Skeletal muscle tissue (tissue), 4 donors: ENCODE results near the gene TCP11. TPM values are rescaled to one million over a fixed set of nuclear protein-coding genes. Genes with fewer than 3 reads are reported as not detected.
A peak's percentile ranks its signal among the peaks of the same experiment; 100 is the strongest.
"Not testable (repeated sequence)": the region's sequence is repeated elsewhere in the genome, so short reads cannot be mapped to it uniquely, and the experiment has no call there.

ENCODE experiments used
- H3K27ac ChIP-seq: one replicate; pipeline ENCODE4 v1.7.0; 2013; ENCODE audit warnings: mild to moderate bottlenecking, low read depth, low read length, inconsistent platforms
- H3K27me3 ChIP-seq, 3 donors: one replicate each; pipeline ENCODE4 v1.7.0; 2013; ENCODE audit warnings: low read length in 3 of 3; ENCODE audit not compliant: control insufficient read depth in 3 of 3, insufficient read depth in 3 of 3
- H3K36me3 ChIP-seq, 3 donors: one replicate each; pipeline ENCODE4 v1.7.0; 2013; ENCODE audit warnings: low read length in 3 of 3; ENCODE audit not compliant: control insufficient read depth in 3 of 3, insufficient read depth in 3 of 3
- H3K4me1 ChIP-seq, 3 donors: one replicate each; pipeline ENCODE4 v1.7.0; 2013; ENCODE audit warnings: low read length in 3 of 3, mild to moderate bottlenecking in 3 of 3; ENCODE audit not compliant: control insufficient read depth in 3 of 3, insufficient read depth in 3 of 3
- H3K4me3 ChIP-seq, 3 donors: one replicate each; pipeline ENCODE4 v1.7.0; 2013; ENCODE audit warnings: low read length in 3 of 3
- H3K9ac ChIP-seq, 3 donors: one replicate each; pipeline ENCODE4 v1.7.0; 2013; ENCODE audit warnings: low read length in 3 of 3, mild to moderate bottlenecking in 3 of 3, moderate library complexity in 2 of 3, low read depth in 1 of 3
- H3K9me3 ChIP-seq, 3 donors: one replicate each; pipeline ENCODE4 v1.7.0; 2013; ENCODE audit warnings: low read length in 3 of 3; ENCODE audit not compliant: control insufficient read depth in 3 of 3
- total RNA-seq: library from RNA; depleted of rRNA; stranded (reverse); fragments of >200 nt; gene quantifications from one replicate; pipeline ENCODE4 v1.2.3, GENCODE V29; 2014
- donor health status: Osteomylitis.

The TCP11 gene
- total RNA-seq, 1 donor from 2014 or later: not detected

DNA sequence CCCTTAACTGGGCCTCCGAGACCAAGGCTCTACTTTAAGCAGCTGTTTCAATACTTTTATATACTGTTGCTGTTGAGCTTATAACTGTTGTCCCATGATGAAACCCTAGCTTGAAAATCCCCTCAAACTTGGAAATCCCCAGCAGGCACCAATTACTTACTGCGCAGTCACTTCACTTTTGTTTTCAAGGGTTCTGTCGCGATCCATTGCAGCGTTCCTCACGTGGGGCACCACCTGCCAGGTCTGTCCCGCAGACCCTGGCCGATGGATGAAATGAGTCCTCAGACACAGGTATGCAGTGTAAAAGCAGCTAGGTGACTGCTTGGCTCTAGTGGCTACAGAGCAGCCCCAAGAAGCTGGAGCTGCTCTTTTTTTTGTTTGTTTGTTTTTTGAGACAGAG, 33.9 kb downstream of the TCP11 start:
- H3K27ac ChIP-seq, H3K9me3 ChIP-seq, H3K4me1 ChIP-seq, H3K9ac ChIP-seq, H3K36me3 ChIP-seq, H3K27me3 ChIP-seq, H3K4me3 ChIP-seq: not testable (repeated sequence)

DNA sequence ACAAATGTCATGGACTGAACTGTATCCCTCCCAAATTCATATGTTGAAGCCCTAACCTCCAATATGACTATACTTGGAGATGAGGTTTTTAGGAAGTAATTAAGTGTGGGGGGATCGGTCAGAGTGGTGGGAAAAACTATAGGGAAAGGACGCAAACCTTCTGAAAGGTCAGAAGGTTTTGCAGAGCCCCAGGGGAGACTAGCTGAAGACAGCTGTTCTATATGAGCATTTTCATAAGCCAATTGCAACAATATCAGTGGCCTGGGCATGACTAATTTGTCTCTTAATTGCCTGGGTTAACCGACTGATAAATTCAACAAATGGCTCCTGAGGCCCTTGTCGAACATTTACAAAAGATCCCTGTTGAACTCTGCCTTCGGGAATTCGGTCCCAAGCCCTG, 35.1 kb downstream of the TCP11 start:
- not testable (repeated sequence) for H3K9ac ChIP-seq, H3K4me3 ChIP-seq, H3K9me3 ChIP-seq, H3K27ac ChIP-seq, H3K36me3 ChIP-seq, H3K4me1 ChIP-seq, H3K27me3 ChIP-seq

DNA sequence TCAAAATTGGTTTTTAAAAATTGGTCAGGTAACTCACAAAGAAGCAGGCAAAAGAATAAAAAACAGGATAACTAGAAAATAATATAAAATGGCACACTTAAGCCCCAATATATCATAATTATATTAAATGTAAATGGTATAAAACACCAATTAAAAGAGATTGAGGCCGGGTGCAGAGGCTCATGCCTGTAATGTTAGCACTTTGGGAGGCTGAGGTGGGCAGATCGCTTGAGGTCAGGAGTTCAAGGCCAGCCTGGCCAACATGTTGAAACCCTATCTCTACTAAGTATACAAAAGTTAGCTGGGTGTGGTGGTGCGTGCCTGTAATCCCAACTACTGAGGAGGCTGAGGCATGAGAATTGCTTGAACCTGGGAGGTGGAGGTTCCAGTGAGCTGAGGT, 36.1 kb downstream of the TCP11 start:
- no peaks in the 10 kb centered on the region for H3K27me3 ChIP-seq
- H3K27ac ChIP-seq: no peak overlapping the region
- H3K4me3 ChIP-seq: no peak overlapping the region
- no peaks in the 10 kb centered on the region for H3K4me1 ChIP-seq
- H3K9ac ChIP-seq: no peak overlapping the region
- no peaks in the 10 kb centered on the region for H3K36me3 ChIP-seq
- no peaks in the 10 kb centered on the region for H3K9me3 ChIP-seq

DNA sequence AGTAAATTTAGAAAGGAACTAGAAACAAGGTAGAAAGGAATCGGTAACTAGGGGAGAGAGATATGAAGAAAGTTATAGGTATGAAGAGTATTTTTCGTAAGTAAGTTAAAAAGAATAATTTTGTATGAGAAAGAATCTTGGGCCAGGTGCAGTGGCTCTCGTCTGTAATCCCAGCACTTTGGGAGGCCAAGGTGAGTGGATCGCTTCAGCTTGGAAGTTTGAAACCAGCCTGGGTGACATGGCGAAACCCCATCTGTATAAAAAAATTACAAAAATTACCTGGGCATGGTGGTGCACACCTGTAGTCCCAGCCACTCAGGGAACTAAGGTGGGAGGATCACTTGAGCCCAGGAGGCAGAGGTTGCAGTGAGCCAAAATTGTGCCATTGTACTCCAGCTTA, 42.0 kb downstream of the TCP11 start:
- H3K27ac ChIP-seq: no peak overlapping the region
- no peak overlapping the region for H3K4me3 ChIP-seq
- no peaks in the 10 kb centered on the region for H3K27me3 ChIP-seq
- H3K36me3 ChIP-seq: no peaks in the 10 kb centered on the region
- no peaks in the 10 kb centered on the region for H3K9me3 ChIP-seq
- peaks cover 0 to 4% (median 0%) of the 10 kb centered on the region in 3 donors for H3K4me1 ChIP-seq
- H3K9ac ChIP-seq: no peak overlapping the region

DNA sequence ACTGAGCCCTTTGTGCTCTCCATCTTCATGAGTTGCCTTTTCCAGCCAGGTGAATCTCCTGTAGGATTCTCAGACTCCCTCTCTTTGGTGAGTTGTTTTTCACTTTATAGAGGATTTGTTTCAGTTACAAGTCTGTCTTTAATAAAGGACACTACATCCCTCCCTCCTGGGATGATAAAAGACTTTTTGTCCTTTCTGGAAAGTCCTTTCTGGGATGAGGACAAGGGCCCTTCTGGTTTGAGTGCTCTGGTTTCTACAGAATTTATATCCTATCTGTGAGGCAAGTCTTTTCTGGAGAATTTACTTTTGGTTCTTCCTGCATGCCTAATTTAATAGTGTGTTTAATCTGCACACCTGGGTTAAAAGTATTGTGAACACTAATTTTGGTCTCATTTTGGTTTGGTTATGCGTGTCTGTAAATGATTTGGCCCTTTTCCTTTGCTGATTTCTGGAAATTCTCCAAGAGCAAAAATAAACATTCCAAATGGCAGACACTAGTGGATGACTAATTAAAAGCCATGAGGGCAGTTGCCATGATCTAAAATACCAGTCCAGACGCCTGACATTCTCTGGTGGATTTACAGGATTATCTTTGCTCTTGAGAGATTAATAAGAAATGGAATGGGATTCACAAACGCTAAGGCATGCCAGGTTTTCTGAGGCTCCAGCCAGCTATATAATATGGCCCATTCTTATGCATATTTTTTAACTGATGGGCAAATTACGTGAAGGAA, 44.8 kb downstream of the TCP11 start:
- H3K9ac ChIP-seq: no peak overlapping the region
- H3K27ac ChIP-seq: no peak overlapping the region
- H3K36me3 ChIP-seq: peaks cover 0 to 5% (median 1%) of the 10 kb centered on the region in 3 donors
- no peaks in the 10 kb centered on the region for H3K9me3 ChIP-seq
- H3K4me3 ChIP-seq: no peak overlapping the region
- no peaks in the 10 kb centered on the region for H3K27me3 ChIP-seq
- peaks cover 9 to 12% (median 9%) of the 10 kb centered on the region in 3 donors for H3K4me1 ChIP-seq

DNA sequence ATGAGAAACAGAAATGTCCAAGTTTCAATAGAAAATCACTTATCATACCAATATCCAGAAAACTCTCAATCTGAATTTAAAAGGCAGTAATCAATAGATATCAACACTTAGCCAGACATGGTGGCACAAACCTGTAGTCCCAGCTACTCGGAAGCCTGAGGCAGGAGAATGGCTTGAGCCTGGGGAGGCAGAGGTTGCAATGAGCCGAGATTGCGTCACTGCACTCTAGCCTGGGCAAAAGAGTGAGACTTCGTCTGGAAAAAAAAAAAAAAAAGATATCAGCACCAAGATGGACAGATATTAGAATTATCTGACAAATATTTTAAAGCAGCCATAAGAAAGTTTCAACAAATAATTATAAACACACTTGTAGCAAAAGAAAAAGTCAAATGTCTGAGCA, 47.0 kb downstream of the TCP11 start:
- Histone ChIP-seq H3K4me1 (peaks cover 9 to 12% (median 10%) of the 10 kb centered on the region in 3 donors), H3K36me3 (peaks cover 7 to 9% (median 8%) of the 10 kb centered on the region in 3 donors), H3K9me3 (no peaks in the 10 kb centered on the region), H3K27me3 (no peaks in the 10 kb centered on the region), H3K9ac (no peak overlapping the region), H3K27ac (no peak overlapping the region), H3K4me3 (no peak overlapping the region)

DNA sequence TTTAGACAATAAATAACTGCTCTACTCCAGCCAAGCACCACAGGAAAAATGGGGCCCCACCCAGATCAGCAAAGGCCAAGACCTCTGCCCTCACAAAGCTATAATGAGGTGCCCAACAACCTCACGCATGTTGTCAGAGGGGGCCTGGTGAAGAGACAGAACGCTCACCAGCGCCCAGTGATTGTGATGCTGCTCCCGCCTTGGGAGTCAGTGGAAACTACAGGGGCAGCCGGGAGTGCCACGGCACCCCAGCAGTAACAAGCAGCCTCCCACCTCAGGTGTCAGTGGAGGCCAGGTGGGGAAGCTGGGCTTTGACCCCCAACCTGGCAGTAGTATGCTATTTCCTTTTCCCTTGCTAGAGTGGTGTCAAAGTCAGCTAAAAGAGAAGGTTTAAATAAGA, 47.4 kb downstream of the TCP11 start:
- H3K9me3 ChIP-seq: no peaks in the 10 kb centered on the region
- no peak overlapping the region for H3K4me3 ChIP-seq
- no peak overlapping the region for H3K9ac ChIP-seq
- H3K4me1 ChIP-seq: peaks cover 9 to 12% (median 10%) of the 10 kb centered on the region in 3 donors
- no peaks in the 10 kb centered on the region for H3K27me3 ChIP-seq
- no peak overlapping the region for H3K27ac ChIP-seq
- H3K36me3 ChIP-seq: peaks cover 10 to 12% (median 12%) of the 10 kb centered on the region in 3 donors

DNA sequence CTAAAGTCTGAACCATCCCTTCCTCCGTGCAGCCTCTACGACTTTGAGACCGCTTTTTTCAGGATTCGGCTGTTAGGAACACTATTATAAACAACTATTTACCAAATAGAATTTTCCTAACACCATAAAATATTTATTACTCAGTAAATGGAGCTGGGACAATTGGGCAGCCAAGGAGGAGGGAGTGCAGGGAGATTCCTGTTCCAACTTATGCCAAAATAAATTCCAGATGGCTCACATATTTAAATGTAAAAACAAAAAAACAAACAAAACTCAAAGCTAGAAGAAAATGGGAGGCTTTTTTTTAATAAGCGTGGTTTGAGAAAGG, 48.1 kb downstream of the TCP11 start:
- Histone ChIP-seq H3K27ac (peak overlapping the region; percentile 2), H3K4me3 (no peak overlapping the region), H3K9ac (no peak overlapping the region), H3K4me1 (peaks cover 9 to 12% (median 10%) of the 10 kb centered on the region in 3 donors), H3K27me3 (no peaks in the 10 kb centered on the region), H3K9me3 (no peaks in the 10 kb centered on the region), H3K36me3 (peaks cover 17 to 19% (median 18%) of the 10 kb centered on the region in 3 donors)

DNA sequence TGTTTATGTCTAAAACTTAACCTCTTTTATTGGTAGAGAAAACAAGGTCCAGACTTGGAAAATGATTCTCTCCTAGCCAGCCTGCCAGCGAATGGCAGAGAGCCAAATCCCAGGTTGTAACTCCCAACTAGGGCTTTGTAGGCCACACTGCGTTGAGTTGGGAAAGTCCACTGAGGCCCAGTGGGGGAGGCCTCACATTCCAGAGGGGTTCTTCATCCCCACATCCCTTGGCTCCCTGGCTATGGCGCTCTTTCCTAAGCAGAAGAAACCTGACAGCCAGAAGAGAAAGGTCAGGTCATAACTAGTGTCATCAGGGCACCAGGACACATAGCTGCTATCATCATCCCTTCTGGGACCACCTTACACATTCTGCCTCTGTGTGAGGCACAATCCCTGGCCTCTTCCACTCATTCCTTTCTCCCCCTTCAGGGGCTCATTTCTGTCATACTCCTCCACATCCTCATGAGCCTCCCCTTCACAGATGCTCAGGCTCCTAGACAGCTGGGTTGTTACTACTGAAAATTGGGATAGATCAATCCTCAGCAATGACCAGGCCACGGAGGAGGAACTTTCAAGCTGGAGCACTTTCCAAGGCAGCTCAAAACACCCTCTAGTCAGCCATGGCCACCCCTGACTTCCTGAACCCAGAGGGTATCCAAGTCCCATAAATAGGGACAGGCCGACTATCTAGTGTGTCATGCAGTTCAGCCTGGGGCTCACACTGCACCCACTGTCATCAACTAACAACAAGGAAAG, 48.6 kb downstream of the TCP11 start:
- Histone ChIP-seq H3K27me3 (no peaks in the 10 kb centered on the region), H3K4me3 (no peak overlapping the region), H3K9ac (no peak overlapping the region), H3K27ac (peak overlapping the region; percentile 2), H3K36me3 (peaks cover 22 to 24% (median 23%) of the 10 kb centered on the region in 3 donors), H3K4me1 (peaks cover 9 to 12% (median 10%) of the 10 kb centered on the region in 3 donors), H3K9me3 (no peaks in the 10 kb centered on the region)

DNA sequence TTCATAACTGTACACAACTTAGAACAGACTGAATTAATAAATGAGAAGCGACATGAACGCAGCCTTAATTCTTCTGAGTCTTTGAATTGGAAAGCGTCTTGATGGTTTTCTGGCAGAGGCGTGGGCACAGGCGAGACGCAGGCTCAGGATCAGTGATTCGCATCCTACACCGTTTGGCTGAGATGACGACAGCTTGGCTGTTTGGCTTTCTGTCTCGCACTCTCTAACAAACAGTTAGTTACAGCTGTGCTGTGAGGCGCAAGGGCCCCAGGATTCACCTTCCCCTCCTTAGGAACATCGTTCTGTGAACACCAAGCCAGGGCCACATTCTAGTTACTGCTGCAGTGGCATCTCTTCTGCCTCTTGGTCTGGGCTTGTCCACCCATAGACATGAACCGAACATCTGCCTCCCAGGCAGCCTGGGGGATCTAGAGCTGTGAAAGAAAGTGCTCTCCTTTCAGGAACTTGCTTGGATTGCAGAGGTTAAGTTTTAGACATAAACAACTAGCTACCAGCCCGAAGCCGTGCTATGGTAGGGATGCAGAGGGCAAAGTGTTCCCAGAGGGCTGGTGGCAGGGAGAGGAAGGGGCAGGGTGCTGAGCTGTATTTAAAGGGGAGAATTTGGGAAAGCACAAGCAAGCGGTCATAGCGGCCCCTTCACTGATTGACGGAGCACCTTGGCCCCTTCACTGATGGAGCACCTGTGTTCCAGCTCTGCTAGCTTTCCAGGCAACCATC, 49.6 kb downstream of the TCP11 start:
- Histone ChIP-seq H3K9me3 (no peaks in the 10 kb centered on the region), H3K27me3 (no peaks in the 10 kb centered on the region), H3K4me3 (no peak overlapping the region), H3K27ac (no peak overlapping the region), H3K4me1 (peaks cover 9 to 12% (median 10%) of the 10 kb centered on the region in 3 donors), H3K9ac (no peak overlapping the region), H3K36me3 (peaks cover 32 to 34% (median 32%) of the 10 kb centered on the region in 3 donors)
